ENCODE results near the gene MESP2.

Gene MESP2

GRCh38 chr15:89820666-89821611 is 44.8 kb downstream of the MESP2 start:
- no peak for DNase-seq

DNA sequence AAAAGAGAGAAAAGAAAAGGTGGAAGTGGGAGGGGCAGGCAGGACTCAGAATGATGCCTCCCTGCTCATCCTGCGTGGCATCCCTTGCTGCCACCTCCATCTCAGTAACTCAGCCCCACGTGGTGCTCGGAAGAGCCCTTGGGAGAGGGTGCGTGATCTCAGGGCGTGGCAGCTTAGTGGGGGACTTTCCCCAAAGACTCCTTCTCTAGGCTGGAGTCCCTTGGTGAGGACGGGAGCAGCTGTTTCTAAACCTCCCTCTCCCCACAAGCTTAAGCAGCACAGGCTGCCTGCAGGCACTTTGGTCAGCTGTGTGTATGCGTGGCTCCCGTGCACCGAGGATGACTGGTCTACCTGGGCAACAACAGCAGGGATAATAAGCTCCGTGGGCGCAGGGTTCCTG is 45.9 kb downstream of the MESP2 start:
- DNase-seq = no peak

GRCh38 chr15:89822611-89822950 is 46.4 kb downstream of the MESP2 start:
- no peak for DNase-seq

DNA sequence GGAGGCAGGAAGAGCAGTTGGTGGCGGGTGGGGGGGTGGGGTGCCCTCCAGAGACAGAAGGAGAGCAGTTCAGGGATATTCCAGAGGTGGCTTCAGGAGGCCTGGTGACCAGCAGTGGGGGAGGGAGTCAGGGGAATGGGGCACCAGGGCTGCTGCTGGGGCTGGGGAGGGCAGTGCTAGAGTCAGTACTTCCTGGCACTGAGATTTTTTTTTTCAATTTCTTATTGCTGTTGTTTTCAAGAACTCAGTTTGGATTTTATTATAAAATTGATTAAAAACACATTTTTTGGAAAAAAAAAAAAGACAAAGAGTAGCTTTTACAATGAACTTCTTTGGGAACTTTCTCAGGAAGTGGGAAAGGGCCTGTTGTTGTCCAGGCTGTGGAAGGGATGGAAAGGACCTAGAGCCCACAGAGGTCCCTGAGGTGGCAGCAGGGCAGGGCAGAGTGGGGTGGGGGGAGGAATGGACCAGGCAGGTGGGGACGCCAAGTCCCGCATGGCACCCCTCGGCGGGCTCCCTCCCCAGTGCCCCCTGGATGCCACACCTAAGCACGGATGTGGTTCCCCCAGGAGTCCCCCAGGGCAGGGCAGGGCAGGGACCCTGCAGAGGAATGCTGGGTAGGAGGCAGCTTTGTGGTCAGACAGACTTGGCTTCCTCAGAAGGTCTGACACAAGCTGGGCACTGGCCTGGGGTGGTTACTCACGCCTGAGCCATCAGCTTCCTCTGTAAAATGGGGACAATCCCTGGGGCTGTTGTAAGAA is 47.0 kb downstream of the MESP2 start:
- DNase-seq = no peak

- no peak for DNase-seq
Measured at GRCh38 chr15:89823836-89824606, 47.9 kb downstream of the MESP2 start.

GRCh38 chr15:89824607-89824867 is 48.4 kb downstream of the MESP2 start:
- DNase-seq = no peak

- DNase-seq = no peak
Measured at GRCh38 chr15:89825271-89825940, 49.3 kb downstream of the MESP2 start.

- no peak for DNase-seq
Measured at GRCh38 chr15:89826671-89827655, 50.8 kb downstream of the MESP2 start.

DNA sequence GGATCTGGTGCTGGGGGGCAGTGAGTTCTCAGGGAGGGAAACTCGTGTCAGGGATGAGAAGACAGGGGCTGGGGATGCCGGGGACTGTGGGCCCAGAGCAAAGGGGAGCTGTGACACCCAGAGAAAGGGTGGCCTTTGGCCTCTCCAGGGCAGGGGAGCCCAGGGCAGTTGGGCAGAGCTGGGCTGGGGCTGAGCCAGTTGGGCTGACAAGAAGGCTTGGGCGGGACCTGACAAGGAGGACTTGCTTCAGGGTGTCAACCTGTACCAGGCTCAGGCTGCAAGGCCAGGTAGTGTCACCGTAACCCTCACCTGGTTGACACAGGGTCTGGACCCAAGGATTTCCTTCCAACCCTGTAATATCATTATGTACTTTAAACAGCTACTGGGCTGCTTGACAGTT is 51.7 kb downstream of the MESP2 start:
- no peak for DNase-seq

Measured in stimulated activated CD4-positive, alpha-beta T cell treated with anti-CD3 and anti-CD28 coated beads, Interleukin-15, amount 100 ng/mL, for 24 hours (primary cell).